GM13977 (cell line): ENCODE data around the gene HIVEP3.

Source experiments
- DNase-seq: peaks from one replicate; pipeline ENCODE4 v3.0.0; 2012; ENCODE audit warnings: low spot score
- in situ Hi-C: fragments of 300-500 bp; cut with MboI; formaldehyde crosslinking; loops from one replicate; pipeline ENCODE4 v1.12.0; 2022; ENCODE audit warnings: low sequenced_read_pairs, low pct_unique_long_range_greater_than_20kb, mixed read lengths, inconsistent platforms; ENCODE audit not compliant: unreplicated experiment
- TF ChIP-seq, protein P1 (sequence below): IDR thresholded peaks from 2 replicates; pipeline ENCODE4 v1.5.1; 2012; ENCODE audit warnings: mild to moderate bottlenecking, control low read depth; ENCODE audit not compliant: insufficient read depth; ENCODE audit errors: extremely low read depth, missing control alignments

The HIVEP3 gene

GRCh38 chr1:41481109-41481775 lies 437.5 kb downstream of the HIVEP3 start:
- in situ Hi-C loops, result no loop called here
- DNase-seq, result no peak

GRCh38 chr1:41480204-41481108 lies 438.3 kb downstream of the HIVEP3 start:
- DNase-seq, result no peak
- TF ChIP-seq, protein P1, sequence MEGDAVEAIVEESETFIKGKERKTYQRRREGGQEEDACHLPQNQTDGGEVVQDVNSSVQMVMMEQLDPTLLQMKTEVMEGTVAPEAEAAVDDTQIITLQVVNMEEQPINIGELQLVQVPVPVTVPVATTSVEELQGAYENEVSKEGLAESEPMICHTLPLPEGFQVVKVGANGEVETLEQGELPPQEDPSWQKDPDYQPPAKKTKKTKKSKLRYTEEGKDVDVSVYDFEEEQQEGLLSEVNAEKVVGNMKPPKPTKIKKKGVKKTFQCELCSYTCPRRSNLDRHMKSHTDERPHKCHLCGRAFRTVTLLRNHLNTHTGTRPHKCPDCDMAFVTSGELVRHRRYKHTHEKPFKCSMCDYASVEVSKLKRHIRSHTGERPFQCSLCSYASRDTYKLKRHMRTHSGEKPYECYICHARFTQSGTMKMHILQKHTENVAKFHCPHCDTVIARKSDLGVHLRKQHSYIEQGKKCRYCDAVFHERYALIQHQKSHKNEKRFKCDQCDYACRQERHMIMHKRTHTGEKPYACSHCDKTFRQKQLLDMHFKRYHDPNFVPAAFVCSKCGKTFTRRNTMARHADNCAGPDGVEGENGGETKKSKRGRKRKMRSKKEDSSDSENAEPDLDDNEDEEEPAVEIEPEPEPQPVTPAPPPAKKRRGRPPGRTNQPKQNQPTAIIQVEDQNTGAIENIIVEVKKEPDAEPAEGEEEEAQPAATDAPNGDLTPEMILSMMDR, result no peak
- in situ Hi-C loops, result no loop called here

More at GRCh38 chr1:41481109-41481775, 437.5 kb downstream of the HIVEP3 start:
- TF ChIP-seq, protein P1, result no peak

DNA sequence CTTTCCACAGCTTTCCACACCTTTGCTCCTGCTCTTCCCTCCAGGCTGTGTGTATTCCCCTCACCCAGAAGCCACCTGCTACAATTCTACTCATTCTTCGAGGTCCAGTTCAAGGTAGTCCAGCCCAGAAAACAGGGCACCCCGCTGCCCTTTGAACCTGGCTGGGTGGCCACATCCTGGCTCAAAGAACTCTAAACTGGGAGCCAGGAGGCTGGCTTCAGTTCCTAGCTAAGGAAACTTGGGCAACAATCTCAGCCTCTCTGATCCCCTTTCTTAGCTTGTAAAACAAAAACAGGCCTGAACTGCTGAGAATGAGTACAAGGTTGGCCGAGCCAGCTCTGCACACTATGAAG lies 438.9 kb downstream of the HIVEP3 start:
- TF ChIP-seq, protein P1, result no peak
- no peak for DNase-seq
- in situ Hi-C loops, result no loop called here

DNA sequence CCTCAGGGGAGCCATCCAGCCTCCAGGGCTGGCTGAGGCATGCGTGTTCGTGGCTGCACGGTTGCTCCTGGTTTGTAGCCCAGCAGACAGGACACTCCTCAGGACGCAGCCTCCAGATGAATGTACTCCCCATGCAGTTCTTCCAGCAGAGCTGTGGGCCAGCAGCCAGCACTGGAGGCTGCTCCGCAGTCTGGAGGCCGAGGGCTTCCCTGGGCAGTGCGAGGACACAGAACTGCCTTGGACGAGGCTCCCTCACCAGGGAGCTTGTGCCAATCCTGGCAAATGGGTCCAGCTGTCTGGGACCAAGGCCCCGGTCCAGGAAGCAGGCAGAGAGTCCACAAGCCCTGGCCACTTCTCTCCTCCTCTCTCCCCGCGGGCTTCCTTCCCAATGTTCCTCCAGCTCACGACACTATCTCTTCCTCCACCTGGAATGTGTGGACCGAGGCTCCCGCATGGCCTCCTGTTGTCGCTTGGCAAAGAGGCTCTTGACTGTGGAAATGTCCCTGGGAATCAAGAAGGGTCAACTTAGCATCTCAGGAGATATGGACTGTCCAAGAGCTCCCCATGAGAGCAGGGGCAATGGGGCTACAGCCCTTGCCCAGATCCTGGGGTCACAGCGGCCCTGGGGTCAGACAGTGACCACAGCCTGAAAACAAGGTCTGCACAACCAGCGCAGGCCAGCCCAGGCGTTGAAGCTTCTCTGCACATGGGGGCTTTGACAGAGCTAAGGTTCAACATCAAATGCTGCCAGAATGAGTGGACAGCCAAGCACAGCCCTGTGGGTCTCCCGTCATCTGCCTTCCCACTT lies 439.5 kb downstream of the HIVEP3 start:
- TF ChIP-seq, protein P1, result no peak
- in situ Hi-C loops, result no loop called here

DNA sequence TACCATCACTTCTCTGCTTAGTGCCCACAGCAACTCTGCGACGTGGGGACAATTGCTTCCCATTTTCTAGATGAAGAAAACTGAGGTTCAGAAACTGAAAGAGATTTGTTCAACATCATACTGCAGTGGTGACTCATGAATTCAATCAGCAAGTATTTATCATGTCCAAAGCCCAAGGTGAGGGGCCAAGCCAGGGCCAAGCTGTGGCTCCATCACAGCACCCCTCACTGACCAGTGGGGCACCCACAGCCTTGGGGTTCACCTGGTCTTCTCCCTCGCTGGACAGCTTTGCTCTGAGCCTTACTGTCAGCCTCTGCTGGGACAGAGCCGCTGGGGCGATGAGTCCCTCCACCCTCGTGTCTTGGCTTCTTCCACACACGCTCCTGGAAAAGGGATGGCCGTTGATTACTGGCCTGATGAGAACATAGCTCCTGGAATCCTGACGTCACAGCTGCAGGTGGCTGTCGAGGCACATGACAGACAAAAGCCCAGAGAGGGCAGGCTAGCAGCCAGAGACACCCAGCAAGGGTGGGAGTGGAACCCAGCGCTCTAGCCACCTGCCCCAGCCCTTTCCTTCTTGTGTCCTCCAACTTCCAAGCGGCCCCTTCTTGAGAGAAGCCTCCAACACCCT lies 440.5 kb downstream of the HIVEP3 start:
- in situ Hi-C loops, result no loop called here
- TF ChIP-seq, protein P1, result no peak
- DNase-seq, result no peak

More for the DNA sequence above, 439.5 kb downstream of the HIVEP3 start:
- DNase-seq, result no peak

- DNase-seq, result no peak
- in situ Hi-C loops, result no loop called here
- TF ChIP-seq, protein P1, result no peak
These were observed 441.8 kb downstream of the HIVEP3 start for GRCh38 chr1:41476807-41477361.
